Smooth muscle cell (in vitro differentiated cells): ENCODE results near the gene PI16. TPM values are rescaled to one million over a fixed set of nuclear protein-coding genes. Genes with fewer than 3 reads are reported as not detected.

Source experiments
- DNase-seq: peaks from one replicate; lab custom pipeline; 2025; ENCODE audit not compliant: unreplicated experiment; lab: John Stamatoyannopoulos, UW
- H2AFZ ChIP-seq: fragments of 200-600 bp; sonication (generic); 2 replicates; pipeline ENCODE4 v1.6.0; 2016; ENCODE audit warnings: antibody characterized with exemption, low read depth, mild to moderate bottlenecking
- H3F3A ChIP-seq: fragments of 200-600 bp; sonication (generic); 2 replicates; pipeline ENCODE4 v1.6.0; 2017; ENCODE audit warnings: antibody characterized with exemption, low read depth
- H3K27ac ChIP-seq: fragments of 200-600 bp; sonication (generic); 2 replicates; pipeline ENCODE4 v1.5.1; 2016; ENCODE audit warnings: low read depth, mild to moderate bottlenecking
- H3K27me3 ChIP-seq: fragments of 200-600 bp; sonication (generic); 2 replicates; pipeline ENCODE4 v1.6.1; 2016; ENCODE audit warnings: low read depth, mild to moderate bottlenecking
- H3K36me3 ChIP-seq: fragments of 200-600 bp; sonication (generic); 2 replicates; pipeline ENCODE4 v1.5.1; 2016; ENCODE audit warnings: low read depth
- H3K4me1 ChIP-seq: fragments of 200-600 bp; sonication (generic); 2 replicates; pipeline ENCODE4 v1.5.1; 2016; ENCODE audit warnings: low read depth
- H3K4me2 ChIP-seq: fragments of 200-600 bp; sonication (generic); 2 replicates; pipeline ENCODE4 v1.6.0; 2016; ENCODE audit warnings: mild to moderate bottlenecking
- H3K4me3 ChIP-seq: fragments of 200-600 bp; sonication (generic); 2 replicates; pipeline ENCODE4 v1.5.1; 2016; ENCODE audit warnings: mild to moderate bottlenecking
- H3K79me2 ChIP-seq: fragments of 200-600 bp; sonication (generic); 2 replicates; pipeline ENCODE4 v1.6.0; 2016; ENCODE audit warnings: low read depth, mild to moderate bottlenecking
- H3K9ac ChIP-seq: fragments of 200-600 bp; sonication (generic); 2 replicates; pipeline ENCODE4 v1.6.0; 2016; ENCODE audit warnings: low read depth
- H3K9me3 ChIP-seq: fragments of 200-600 bp; sonication (generic); replicated peaks from 2 replicates; pipeline ENCODE4 v1.5.1; 2016; ENCODE audit warnings: low read depth
- H4K20me1 ChIP-seq: fragments of 200-600 bp; sonication (generic); 2 replicates; pipeline ENCODE4 v1.6.0; 2016; ENCODE audit warnings: low read depth
- CTCF ChIP-seq: fragments of 200-600 bp; sonication (generic); IDR thresholded peaks from 2 replicates; pipeline ENCODE4 v1.5.1; 2017; ENCODE audit warnings: borderline replicate concordance, mild to moderate bottlenecking, antibody characterized with exemption; ENCODE audit not compliant: insufficient read depth, poor library complexity, severe bottlenecking
- WGBS: methylation state at CpG from one replicate; pipeline ENCODE4 v1.1.7; 2016; ENCODE audit warnings: low lambda C conversion rate; 5-methylcytosine and 5-hydroxymethylcytosine counted together
- polyA plus RNA-seq: library from polyadenylated mRNA; unstranded; fragments of >200 nt; fragmentation: Nextera tagmentation; extraction: Ambion mirVana; gene quantifications from 2 replicates; pipeline ENCODE4 v1.2.1, GENCODE V29; 2016
- total RNA-seq: library from RNA; depleted of rRNA; stranded (reverse); fragments of >200 nt; gene quantifications from 2 replicates; pipeline ENCODE4 v1.2.3, GENCODE V29; 2014

The PI16 gene
- total and polyA plus RNA-seq, 2 experiments from 2014 or later = 1.2 to 9.6 TPM

DNA sequence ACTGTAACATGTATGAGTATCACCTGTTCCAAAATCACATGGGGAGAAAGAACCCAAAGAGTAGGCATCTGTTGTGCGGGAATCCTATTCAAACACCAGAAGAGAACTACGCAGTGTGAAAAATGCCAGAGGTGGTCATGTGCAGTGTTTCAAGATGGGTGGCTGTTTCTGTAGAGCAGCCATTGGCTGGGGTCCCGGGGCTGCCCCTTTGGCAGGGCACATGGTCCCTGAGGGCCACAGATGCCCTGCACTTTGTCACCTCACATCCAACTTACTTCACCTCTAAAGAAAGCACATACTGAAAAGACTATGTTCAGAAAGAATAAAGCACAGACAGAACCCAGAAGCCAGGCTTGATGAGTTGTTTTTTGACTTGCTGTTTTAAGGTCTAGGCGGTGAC, 19.1 kb downstream of the PI16 start:
- Histone ChIP-seq H3K79me2 (peaks cover 7% of the 10 kb centered on the region), H3K4me1 (no peaks in the 10 kb centered on the region), H3F3A (peaks cover 6% of the 10 kb centered on the region), H4K20me1 (peaks cover 60% of the 10 kb centered on the region), H3K36me3 (peaks cover 8% of the 10 kb centered on the region), H3K4me3 (no peak overlapping the region), H3K9me3 (no peaks in the 10 kb centered on the region), H3K27me3 (no peaks in the 10 kb centered on the region), H3K4me2 (no peak overlapping the region), H3K9ac (no peak overlapping the region), H3K27ac (no peak overlapping the region), H2AFZ (no peak overlapping the region)
- no peak for TF ChIP-seq CTCF
- no peak for DNase-seq
- 91% methylated on average over 4 of the region's 4 CpGs for WGBS

- peaks cover 6% of the 10 kb centered on the region for H3F3A ChIP-seq
- H3K27ac ChIP-seq = no peak overlapping the region
- peaks cover 7% of the 10 kb centered on the region for H3K36me3 ChIP-seq
- no peak for DNase-seq
- H3K9ac ChIP-seq = no peak overlapping the region
- no peak for TF ChIP-seq CTCF
- H3K4me2 ChIP-seq = no peak overlapping the region
- no peaks in the 10 kb centered on the region for H3K9me3 ChIP-seq
- H3K4me1 ChIP-seq = no peaks in the 10 kb centered on the region
- H3K4me3 ChIP-seq = no peak overlapping the region
- peaks cover 74% of the 10 kb centered on the region for H4K20me1 ChIP-seq
- no peak overlapping the region for H2AFZ ChIP-seq
- peaks cover 24% of the 10 kb centered on the region for H3K79me2 ChIP-seq
- WGBS = over 99% methylated on average over 7 of the region's 7 CpGs
- H3K27me3 ChIP-seq = no peaks in the 10 kb centered on the region
These were observed 20.9 kb downstream of the PI16 start for GRCh38 chr6:36975231-36976006.

GRCh38 chr6:36976007-36976264, 21.4 kb downstream of the PI16 start:
- no peak for DNase-seq
- H3K4me3 ChIP-seq = no peak overlapping the region
- H3K4me2 ChIP-seq = no peak overlapping the region
- peaks cover 75% of the 10 kb centered on the region for H4K20me1 ChIP-seq
- H3K36me3 ChIP-seq = peaks cover 7% of the 10 kb centered on the region
- 96% methylated on average over 4 of the region's 4 CpGs for WGBS
- peaks cover 3% of the 10 kb centered on the region for H3K4me1 ChIP-seq
- H3K27ac ChIP-seq = no peak overlapping the region
- no peak overlapping the region for H3K9ac ChIP-seq
- no peak for TF ChIP-seq CTCF
- peaks cover 3% of the 10 kb centered on the region for H3F3A ChIP-seq
- H3K9me3 ChIP-seq = no peaks in the 10 kb centered on the region
- H3K27me3 ChIP-seq = no peaks in the 10 kb centered on the region
- H2AFZ ChIP-seq = no peak overlapping the region
- peaks cover 29% of the 10 kb centered on the region for H3K79me2 ChIP-seq

DNA sequence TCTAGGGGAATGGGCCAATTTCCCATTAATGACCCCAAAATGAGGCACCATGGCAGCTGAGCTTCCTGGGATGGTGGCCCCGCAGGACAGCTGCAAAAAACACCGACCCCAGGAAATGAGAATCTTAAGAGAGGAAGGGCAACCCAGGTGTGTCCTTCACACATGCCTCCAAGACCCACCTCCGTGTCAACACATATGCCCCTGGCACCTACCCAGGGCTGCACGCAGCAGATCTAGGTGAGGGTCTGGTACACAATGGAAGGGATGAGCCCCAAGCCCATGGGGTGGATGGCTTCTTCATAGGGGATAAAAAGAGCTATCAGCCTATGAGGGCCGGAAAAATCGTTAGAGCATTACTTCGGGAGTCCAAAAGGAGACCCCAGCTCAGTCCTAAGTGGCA, 22.0 kb downstream of the PI16 start:
- peaks cover 75% of the 10 kb centered on the region for H4K20me1 ChIP-seq
- DNase-seq = no peak
- H2AFZ ChIP-seq = no peak overlapping the region
- no peak for TF ChIP-seq CTCF
- H3K4me3 ChIP-seq = no peak overlapping the region
- peaks cover 35% of the 10 kb centered on the region for H3K79me2 ChIP-seq
- WGBS = 99% methylated on average over 7 of the region's 7 CpGs
- peaks cover 9% of the 10 kb centered on the region for H3K4me1 ChIP-seq
- no peak overlapping the region for H3K27ac ChIP-seq
- no peak overlapping the region for H3K9ac ChIP-seq
- peaks cover 7% of the 10 kb centered on the region for H3K36me3 ChIP-seq
- H3K27me3 ChIP-seq = no peaks in the 10 kb centered on the region
- no peaks in the 10 kb centered on the region for H3F3A ChIP-seq
- H3K4me2 ChIP-seq = no peak overlapping the region
- H3K9me3 ChIP-seq = no peaks in the 10 kb centered on the region
